ENCODE data around the gene ADCYAP1R1.

ADCYAP1R1 gene

GRCh38 chr7:31051598-31052486 is at the start of gene ADCYAP1R1:
TSS of gene ADCYAP1R1 (plus strand) at chr7:31052308. CDS start at chr7:31063265, 10,957 bp downstream.
- FAIRE-seq = no peak
- DNase-seq (ENCODE audit: insufficient read length, low spot score) = no peak

GRCh38 chr7:31003097-31003496 is 49.0 kb upstream of the ADCYAP1R1 start:
- DNase-seq (ENCODE audit: insufficient read length, low spot score) (no peak), FAIRE-seq (no peak)

- FAIRE-seq = no peak
- no peak for DNase-seq (ENCODE audit: insufficient read length, low spot score)
Observed at GRCh38 chr7:31003721-31004120, 48.4 kb upstream of the ADCYAP1R1 start.

- DNase-seq (ENCODE audit: insufficient read length, low spot score) (no peak), FAIRE-seq (no peak)
Observed at GRCh38 chr7:31004393-31004792, 47.7 kb upstream of the ADCYAP1R1 start.

GRCh38 chr7:31006857-31007256 is 45.3 kb upstream of the ADCYAP1R1 start:
- FAIRE-seq = no peak
- no peak for DNase-seq (ENCODE audit: insufficient read length, low spot score)

- FAIRE-seq (no peak), DNase-seq (ENCODE audit: insufficient read length, low spot score) (no peak)
Observed at GRCh38 chr7:31007634-31008033, 44.5 kb upstream of the ADCYAP1R1 start.

- FAIRE-seq (no peak), DNase-seq (ENCODE audit: insufficient read length, low spot score) (no peak)
Observed at GRCh38 chr7:31014826-31015225, 37.3 kb upstream of the ADCYAP1R1 start.

- DNase-seq (ENCODE audit: insufficient read length, low spot score) (no peak), FAIRE-seq (no peak)
Observed at GRCh38 chr7:31017032-31017675, 35.0 kb upstream of the ADCYAP1R1 start.

GRCh38 chr7:31017721-31018120 is 34.4 kb upstream of the ADCYAP1R1 start:
- DNase-seq (ENCODE audit: insufficient read length, low spot score) (no peak), FAIRE-seq (no peak)

GRCh38 chr7:31019509-31019908 is 32.6 kb upstream of the ADCYAP1R1 start:
- no peak for DNase-seq (ENCODE audit: insufficient read length, low spot score)
- no peak for FAIRE-seq

- FAIRE-seq = no peak
- no peak for DNase-seq (ENCODE audit: insufficient read length, low spot score)
Observed at GRCh38 chr7:31020161-31020560, 31.9 kb upstream of the ADCYAP1R1 start.

GRCh38 chr7:31020652-31021051 is 31.5 kb upstream of the ADCYAP1R1 start:
- DNase-seq (ENCODE audit: insufficient read length, low spot score) (no peak), FAIRE-seq (no peak)

GRCh38 chr7:31022117-31022516 is 30.0 kb upstream of the ADCYAP1R1 start:
- DNase-seq (ENCODE audit: insufficient read length, low spot score) (no peak), FAIRE-seq (no peak)

GRCh38 chr7:31022726-31023125 is 29.4 kb upstream of the ADCYAP1R1 start:
- DNase-seq (ENCODE audit: insufficient read length, low spot score) (no peak), FAIRE-seq (no peak)

- no peak for DNase-seq (ENCODE audit: insufficient read length, low spot score)
- FAIRE-seq = no peak
Observed at GRCh38 chr7:31023877-31024276, 28.2 kb upstream of the ADCYAP1R1 start.

GRCh38 chr7:31027161-31027965 is 24.7 kb upstream of the ADCYAP1R1 start:
- FAIRE-seq (no peak), DNase-seq (ENCODE audit: insufficient read length, low spot score) (no peak)

GRCh38 chr7:31028006-31028405 is 24.1 kb upstream of the ADCYAP1R1 start:
- FAIRE-seq (no peak), DNase-seq (ENCODE audit: insufficient read length, low spot score) (no peak)

- DNase-seq (ENCODE audit: insufficient read length, low spot score) (no peak), FAIRE-seq (no peak)
Observed at GRCh38 chr7:31028417-31028992, 23.6 kb upstream of the ADCYAP1R1 start.

GRCh38 chr7:31029251-31030042 is 22.7 kb upstream of the ADCYAP1R1 start:
- DNase-seq (ENCODE audit: insufficient read length, low spot score) = no peak
- FAIRE-seq = no peak

- FAIRE-seq (no peak), DNase-seq (ENCODE audit: insufficient read length, low spot score) (no peak)
Observed at GRCh38 chr7:31033674-31034300, 18.3 kb upstream of the ADCYAP1R1 start.

Data from HTR-8/SVneo (cell line).